SK-N-SH treated with all-trans-retinoic acid at 6 μM for 48 hours (cell line): ENCODE data around the gene USP43.

Experiments used
- ARNTL ChIP-seq: fragments of 450-650 bp; formaldehyde crosslinking; IDR thresholded peaks from 2 replicates; pipeline ENCODE4 v1.5.0; 2020; ENCODE audit warnings: low read depth, mild to moderate bottlenecking, moderate library complexity, borderline replicate concordance
- CREB5 ChIP-seq: fragments of 250-450 bp; sonication (Bioruptor Pico); IDR thresholded peaks from 2 replicates; pipeline ENCODE4 v1.5.1; 2020; ENCODE audit warnings: low read depth, mild to moderate bottlenecking, moderate library complexity
- ESRRG ChIP-seq: fragments of 250-450 bp; sonication (Bioruptor Pico); IDR thresholded peaks from 2 replicates; pipeline ENCODE4 v1.6.1; 2021; ENCODE audit warnings: mild to moderate bottlenecking
- PATZ1 ChIP-seq: fragments of 250-450 bp; sonication (Bioruptor Pico); IDR thresholded peaks from 2 replicates; pipeline ENCODE4 v1.8.0; 2020; ENCODE audit warnings: mild to moderate bottlenecking, moderate library complexity, borderline replicate concordance
- RARB ChIP-seq: fragments of 250-450 bp; sonication (Bioruptor Pico); IDR thresholded peaks from 2 replicates; pipeline ENCODE4 v1.8.0; 2021; ENCODE audit warnings: mild to moderate bottlenecking, moderate library complexity
- SNAI2 ChIP-seq: fragments of 250-450 bp; sonication (Bioruptor Pico); IDR thresholded peaks from 2 replicates; pipeline ENCODE4 v1.5.0; 2020; ENCODE audit warnings: mild to moderate bottlenecking, moderate library complexity
- TOX ChIP-seq: fragments of 250-450 bp; sonication (Bioruptor Pico); IDR thresholded peaks from 2 replicates; pipeline ENCODE4 v1.8.0; 2021; ENCODE audit warnings: mild to moderate bottlenecking, moderate library complexity, borderline replicate concordance
- ZFP3 ChIP-seq: fragments of 250-450 bp; sonication (Bioruptor Pico); IDR thresholded peaks from 2 replicates; pipeline ENCODE4 v1.5.0; 2020; ENCODE audit warnings: mild to moderate bottlenecking, moderate library complexity
- ZFP30 ChIP-seq: fragments of 450-650 bp; formaldehyde crosslinking; IDR thresholded peaks from 2 replicates; pipeline ENCODE4 v1.5.0; 2022; ENCODE audit warnings: mild to moderate bottlenecking, moderate library complexity
- ZNF565 ChIP-seq: fragments of 450-650 bp; formaldehyde crosslinking; conservative IDR thresholded peaks from 2 replicates; pipeline ENCODE4 v1.5.0; 2020; ENCODE audit warnings: low read depth, mild to moderate bottlenecking, moderate library complexity
- ZNF70 ChIP-seq: fragments of 450-650 bp; formaldehyde crosslinking; IDR thresholded peaks from 2 replicates; pipeline ENCODE4 v1.5.0; 2020; ENCODE audit warnings: mild to moderate bottlenecking, moderate library complexity
- ZNF8 ChIP-seq: fragments of 450-650 bp; formaldehyde crosslinking; IDR thresholded peaks from 2 replicates; pipeline ENCODE4 v1.5.0; 2020; ENCODE audit warnings: mild to moderate bottlenecking, moderate library complexity

- TF ChIP-seq ZNF565 (CRISPR knock-in tag), result no peak
- no peak for TF ChIP-seq ZFP3 (CRISPR knock-in tag)
- no peak for TF ChIP-seq CREB5 (CRISPR knock-in tag)
- TF ChIP-seq ZNF70 (CRISPR knock-in tag), result no peak
- TF ChIP-seq PATZ1 (CRISPR knock-in tag), result no peak
- TF ChIP-seq SNAI2 (CRISPR knock-in tag), result no peak
- no peak for TF ChIP-seq ESRRG (CRISPR knock-in tag)
- no peak for TF ChIP-seq TOX
- TF ChIP-seq ZFP30 (CRISPR knock-in tag), result no peak
- TF ChIP-seq RARB (CRISPR knock-in tag), result no peak
- no peak for TF ChIP-seq ARNTL (CRISPR knock-in tag)
- TF ChIP-seq ZNF8 (CRISPR knock-in tag), result no peak
These were observed 26.2 kb downstream of the USP43 start for GRCh38 chr17:9671559-9671958.
